Tibial nerve (tissue), 4 donors: ENCODE data around the gene CDH4.

Experiments used
- EP300 ChIP-seq, 2 donors: sonication (generic); formaldehyde crosslinking; IDR thresholded peaks; one replicate each; pipeline ENCODE4 v1.6.1; 2017; ENCODE audit warnings: antibody characterized with exemption in 2 of 2, mild to moderate bottlenecking in 1 of 2
- POLR2A ChIP-seq, 2 donors: fragments of 450-650 bp; IDR thresholded peaks; one replicate each; pipeline ENCODE4 v1.6.1; 2017; ENCODE audit warnings: antibody characterized with exemption in 2 of 2, mild to moderate bottlenecking in 2 of 2, moderate library complexity in 2 of 2
- TF ChIP-seq, protein P1 (sequence below), 5 experiments: fragments of 200-600 bp in 3 of 5; fragments of 450-650 bp in 2 of 5; sonication (generic) in 3 of 5; IDR thresholded peaks; one replicate each; pipeline ENCODE4 v1.5.1; 2016 to 2019; ENCODE audit warnings: antibody characterized with exemption in 5 of 5, mild to moderate bottlenecking in 3 of 5, moderate library complexity in 2 of 5

DNA sequence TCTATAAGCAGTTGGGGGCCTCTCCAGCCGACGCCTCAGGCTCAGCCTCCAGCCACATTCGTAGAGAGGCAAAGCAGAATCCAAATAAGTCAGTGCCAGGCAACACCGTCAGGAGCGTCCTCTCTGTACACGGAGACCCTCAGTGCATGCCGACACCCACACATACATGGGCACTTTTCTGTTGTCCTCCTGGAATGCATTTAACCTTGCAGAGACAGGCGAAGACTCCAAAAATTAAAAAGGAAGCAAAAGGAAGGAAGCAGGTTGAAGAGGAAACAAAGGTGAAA is 487.7 kb downstream of the CDH4 start:
- TF ChIP-seq, protein P1, sequence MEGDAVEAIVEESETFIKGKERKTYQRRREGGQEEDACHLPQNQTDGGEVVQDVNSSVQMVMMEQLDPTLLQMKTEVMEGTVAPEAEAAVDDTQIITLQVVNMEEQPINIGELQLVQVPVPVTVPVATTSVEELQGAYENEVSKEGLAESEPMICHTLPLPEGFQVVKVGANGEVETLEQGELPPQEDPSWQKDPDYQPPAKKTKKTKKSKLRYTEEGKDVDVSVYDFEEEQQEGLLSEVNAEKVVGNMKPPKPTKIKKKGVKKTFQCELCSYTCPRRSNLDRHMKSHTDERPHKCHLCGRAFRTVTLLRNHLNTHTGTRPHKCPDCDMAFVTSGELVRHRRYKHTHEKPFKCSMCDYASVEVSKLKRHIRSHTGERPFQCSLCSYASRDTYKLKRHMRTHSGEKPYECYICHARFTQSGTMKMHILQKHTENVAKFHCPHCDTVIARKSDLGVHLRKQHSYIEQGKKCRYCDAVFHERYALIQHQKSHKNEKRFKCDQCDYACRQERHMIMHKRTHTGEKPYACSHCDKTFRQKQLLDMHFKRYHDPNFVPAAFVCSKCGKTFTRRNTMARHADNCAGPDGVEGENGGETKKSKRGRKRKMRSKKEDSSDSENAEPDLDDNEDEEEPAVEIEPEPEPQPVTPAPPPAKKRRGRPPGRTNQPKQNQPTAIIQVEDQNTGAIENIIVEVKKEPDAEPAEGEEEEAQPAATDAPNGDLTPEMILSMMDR (IDR thresholded peaks at IDR 0.05): no peak
- TF ChIP-seq POLR2A (IDR thresholded peaks at IDR 0.05) (no peak), EP300 (IDR thresholded peaks at IDR 0.05) (no peak)
